K562 (cell line): ENCODE measurements around the gene MRPL58. TPM values are rescaled to one million over a fixed set of nuclear protein-coding genes. Genes with fewer than 3 reads are reported as not detected.
A peak's percentile ranks its signal among the peaks of the same experiment; 100 is the strongest.

Experiments used
- AFF4 ChIP-seq: sonication (generic); formaldehyde crosslinking; IDR thresholded peaks from 2 replicates; pipeline ENCODE4 v1.8.0; 2023; ENCODE audit warnings: mild to moderate bottlenecking, missing genetic modification reagents
- DPF2 ChIP-seq: fragments of 450-650 bp; IDR thresholded peaks from 2 replicates; pipeline ENCODE4 v1.6.1; 2016
- KLF16 ChIP-seq: IDR thresholded peaks from 2 replicates; pipeline ENCODE4 v1.6.1; 2016; ENCODE audit warnings: antibody characterized with exemption
- MCM5 ChIP-seq: fragments of 450-650 bp; IDR thresholded peaks from 2 replicates; pipeline ENCODE4 v1.6.1; 2016; ENCODE audit warnings: low read depth
- NR0B1 ChIP-seq: fragments of 450-650 bp; IDR thresholded peaks from one replicate; pipeline ENCODE4 v1.6.1; 2018; ENCODE audit warnings: mild to moderate bottlenecking, moderate library complexity; ENCODE audit not compliant: partially characterized antibody
- POLR2AphosphoS5 ChIP-seq: IDR thresholded peaks from 2 replicates; pipeline ENCODE4 v1.6.1; 2011; ENCODE audit warnings: mild to moderate bottlenecking, low read depth, low read length, moderate library complexity; ENCODE audit not compliant: control insufficient read depth, insufficient read depth
- SMARCC2 ChIP-seq: fragments of 450-650 bp; IDR thresholded peaks from 2 replicates; pipeline ENCODE4 v1.6.1; 2017; ENCODE audit warnings: antibody characterized with exemption, moderate library complexity, mild to moderate bottlenecking, low read depth
- SMARCE1 ChIP-seq: fragments of 450-650 bp; IDR thresholded peaks from 2 replicates; pipeline ENCODE4 v1.7.1; 2016; ENCODE audit warnings: mild to moderate bottlenecking
- TRIM25 ChIP-seq: fragments of 450-650 bp; IDR thresholded peaks from 2 replicates; pipeline ENCODE4 v1.7.0; 2016; ENCODE audit warnings: borderline replicate concordance
- ZNF695 ChIP-seq: fragments of 450-650 bp; formaldehyde crosslinking; IDR thresholded peaks from 2 replicates; pipeline ENCODE4 v1.4.0; 2020; ENCODE audit warnings: mild to moderate bottlenecking, moderate library complexity
- ZSCAN29 ChIP-seq: fragments of 450-650 bp; IDR thresholded peaks from 2 replicates; pipeline ENCODE4 v1.6.1; 2017
- ZZZ3 ChIP-seq: fragments of 450-650 bp; IDR thresholded peaks from 2 replicates; pipeline ENCODE4 v1.6.1; 2016; ENCODE audit warnings: antibody characterized with exemption, mild to moderate bottlenecking, moderate library complexity
- polyA plus RNA-seq, 8 experiments: library from polyadenylated mRNA; depleted of rRNA in 4 of 8; stranded (reverse) in 5 of 8; unstranded in 3 of 8; fragments of >200 nt; fragmentation: Nextera tagmentation in 2 of 8; fragmentation: Illumina TruSeq in 1 of 8; extraction: Ambion mirVana in 2 of 8; extraction: Trizol in 1 of 8; gene quantifications; 2 replicates each; pipeline versions ENCODE4 v1.2.1 to v1.2.3, GENCODE V29; 2011 to 2014; ENCODE audit warnings: inconsistent platforms in 1 of 8, missing spikeins in 1 of 8
- total RNA-seq, 7 experiments: library from RNA; depleted of rRNA in 6 of 7; stranded (reverse); fragments of >200 nt in 6 of 7; fragmentation: Illumina TruSeq in 2 of 7; extraction: Trizol in 2 of 7; gene quantifications; 2 replicates each; pipeline versions ENCODE4 v1.2.1 to v1.2.3, GENCODE V29; 2011 to 2021; ENCODE audit warnings: low replicate concordance in 1 of 7
- TF ChIP-seq, protein P1 (sequence below): fragments of 250-450 bp; sonication (Bioruptor Pico); IDR thresholded peaks from 2 replicates; pipeline ENCODE4 v1.8.0; 2022; ENCODE audit warnings: inconsistent platforms
- TF ChIP-seq, protein P2 (sequence below): fragments of 450-650 bp; formaldehyde crosslinking; IDR thresholded peaks from 2 replicates; pipeline ENCODE4 v1.4.0; 2020; ENCODE audit warnings: mild to moderate bottlenecking, moderate library complexity

MRPL58 gene
- total and polyA plus RNA-seq, 9 of the 15 experiments (the other 6 are each of a cell fraction or from before 2014, with no cell fraction given) = 30.8 to 107 (median 72.4) TPM

DNA sequence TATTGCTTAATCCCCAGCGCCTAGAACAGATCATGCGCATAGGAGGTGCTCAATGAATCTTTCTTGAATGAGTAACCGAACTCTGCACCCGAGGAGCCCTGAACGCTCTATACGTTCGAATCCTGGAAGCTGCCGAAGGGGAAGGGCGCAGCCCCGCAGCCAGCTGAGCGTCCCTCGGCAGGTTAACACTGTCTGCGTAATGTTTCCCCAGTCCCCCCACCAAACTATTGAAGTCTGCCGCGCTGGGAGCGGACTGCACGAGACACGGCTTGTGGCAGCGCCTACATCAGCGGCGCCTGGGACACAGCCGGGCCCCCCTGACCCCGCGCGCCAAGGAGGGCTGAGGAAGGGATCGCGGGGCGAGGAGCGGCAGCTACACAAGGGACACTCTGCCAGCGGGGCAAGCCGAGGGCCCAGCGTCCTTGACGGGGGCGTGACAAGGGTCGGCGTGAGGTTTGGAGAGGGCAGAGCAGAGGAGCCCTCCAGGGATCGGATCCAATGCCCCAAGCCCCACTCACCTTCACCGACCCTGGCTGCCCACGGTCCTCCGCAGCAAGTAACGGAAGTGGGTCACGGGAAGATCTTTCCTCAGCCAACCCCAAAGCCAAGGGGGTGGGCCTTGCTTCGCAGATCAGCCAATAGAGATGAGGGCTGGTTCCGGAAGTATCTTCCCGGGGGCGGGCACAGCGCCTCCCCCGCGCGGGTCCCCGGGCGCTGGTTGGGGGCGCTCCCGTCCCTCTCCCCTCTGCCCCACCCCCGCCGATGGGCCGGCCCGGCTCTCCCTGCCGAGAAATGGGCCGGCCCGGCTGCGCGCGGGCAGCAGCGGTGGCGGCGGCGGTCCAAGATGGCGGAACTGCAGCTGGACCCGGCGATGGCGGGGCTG lies 34.2 kb downstream of the MRPL58 start, which contains the start of the genes ATP5PD and KCTD2 (continued):
- peak; percentile 88 for TF ChIP-seq AFF4 (CRISPR knock-in tag)
- no peak for TF ChIP-seq SMARCE1
- no peak for TF ChIP-seq ZZZ3
- TF ChIP-seq TRIM25 = no peak
- TF ChIP-seq MCM5 = no peak
- TF ChIP-seq KLF16 = peak; percentile 91
- TF ChIP-seq, protein P1, sequence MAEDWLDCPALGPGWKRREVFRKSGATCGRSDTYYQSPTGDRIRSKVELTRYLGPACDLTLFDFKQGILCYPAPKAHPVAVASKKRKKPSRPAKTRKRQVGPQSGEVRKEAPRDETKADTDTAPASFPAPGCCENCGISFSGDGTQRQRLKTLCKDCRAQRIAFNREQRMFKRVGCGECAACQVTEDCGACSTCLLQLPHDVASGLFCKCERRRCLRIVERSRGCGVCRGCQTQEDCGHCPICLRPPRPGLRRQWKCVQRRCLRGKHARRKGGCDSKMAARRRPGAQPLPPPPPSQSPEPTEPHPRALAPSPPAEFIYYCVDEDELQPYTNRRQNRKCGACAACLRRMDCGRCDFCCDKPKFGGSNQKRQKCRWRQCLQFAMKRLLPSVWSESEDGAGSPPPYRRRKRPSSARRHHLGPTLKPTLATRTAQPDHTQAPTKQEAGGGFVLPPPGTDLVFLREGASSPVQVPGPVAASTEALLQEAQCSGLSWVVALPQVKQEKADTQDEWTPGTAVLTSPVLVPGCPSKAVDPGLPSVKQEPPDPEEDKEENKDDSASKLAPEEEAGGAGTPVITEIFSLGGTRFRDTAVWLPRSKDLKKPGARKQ (CRISPR knock-in tag) = no peak
- no peak for TF ChIP-seq ZNF695 (CRISPR knock-in tag)
- TF ChIP-seq, protein P2, sequence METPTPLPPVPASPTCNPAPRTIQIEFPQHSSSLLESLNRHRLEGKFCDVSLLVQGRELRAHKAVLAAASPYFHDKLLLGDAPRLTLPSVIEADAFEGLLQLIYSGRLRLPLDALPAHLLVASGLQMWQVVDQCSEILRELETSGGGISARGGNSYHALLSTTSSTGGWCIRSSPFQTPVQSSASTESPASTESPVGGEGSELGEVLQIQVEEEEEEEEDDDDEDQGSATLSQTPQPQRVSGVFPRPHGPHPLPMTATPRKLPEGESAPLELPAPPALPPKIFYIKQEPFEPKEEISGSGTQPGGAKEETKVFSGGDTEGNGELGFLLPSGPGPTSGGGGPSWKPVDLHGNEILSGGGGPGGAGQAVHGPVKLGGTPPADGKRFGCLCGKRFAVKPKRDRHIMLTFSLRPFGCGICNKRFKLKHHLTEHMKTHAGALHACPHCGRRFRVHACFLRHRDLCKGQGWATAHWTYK (CRISPR knock-in tag) = peak; percentile 70; the same call in 1 of the 2 replicates
- no peak for TF ChIP-seq NR0B1
- TF ChIP-seq ZSCAN29 = no peak
- TF ChIP-seq DPF2 = 0 out of 2 replicates have a peak, but pooled peaks have one; percentile 12
- no peak for TF ChIP-seq SMARCC2
- peak; percentile 93 for TF ChIP-seq POLR2AphosphoS5
